Astrocyte of the spinal cord (primary cell): ENCODE data around the gene SLC9B2.

ENCODE experiments used
- DNase-seq: peaks from one replicate; pipeline ENCODE4 v3.0.0; 2011; ENCODE audit warnings: low read depth, low spot score
- H3K4me3 ChIP-seq: 2 replicates; pipeline ENCODE4 v1.5.1; 2011; ENCODE audit warnings: low read depth, mild to moderate bottlenecking, low read length, moderate library complexity
- CTCF ChIP-seq: IDR thresholded peaks from 2 replicates; pipeline ENCODE4 v1.5.1; 2012; ENCODE audit warnings: low read depth, mild to moderate bottlenecking, low read length, inconsistent platforms
- in situ Hi-C: cut with HindIII; loops from 2 replicates; pipeline ENCODE4 v1.10.0; 2017; ENCODE audit warnings: low sequenced_read_pairs

Gene SLC9B2

GRCh38 chr4:103097112-103097511 is 20.6 kb upstream of the SLC9B2 start:
- H3K4me3 ChIP-seq: no peak overlapping the region
- in situ Hi-C loops: no loop called here
- no peak for DNase-seq
- no peak for TF ChIP-seq CTCF

- DNase-seq: no peak
- no peak overlapping the region for H3K4me3 ChIP-seq
- no peak for TF ChIP-seq CTCF
- in situ Hi-C loops: no loop called here
These were observed 18.5 kb upstream of the SLC9B2 start for GRCh38 chr4:103095080-103095479.

GRCh38 chr4:103092245-103092644 is 15.7 kb upstream of the SLC9B2 start:
- DNase-seq: no peak
- no peak for TF ChIP-seq CTCF
- in situ Hi-C loops: no loop called here
- H3K4me3 ChIP-seq: no peak overlapping the region

GRCh38 chr4:103091601-103092223 is 15.2 kb upstream of the SLC9B2 start:
- peak; percentile 78 for DNase-seq
- in situ Hi-C loops: no loop called here
- H3K4me3 ChIP-seq: no peak overlapping the region
- TF ChIP-seq CTCF: peak; percentile 55

- H3K4me3 ChIP-seq: no peak overlapping the region
- TF ChIP-seq CTCF: no peak
These were observed 12.9 kb upstream of the SLC9B2 start for GRCh38 chr4:103089481-103089880.

GRCh38 chr4:103086551-103086950 is 10.0 kb upstream of the SLC9B2 start:
- no peak for DNase-seq
- no peak for TF ChIP-seq CTCF
- no peak overlapping the region for H3K4me3 ChIP-seq
- in situ Hi-C loops: no loop called here

More at GRCh38 chr4:103089481-103089880, 12.9 kb upstream of the SLC9B2 start:
- DNase-seq: no peak
- in situ Hi-C loops: no loop called here
